Cortex of kidney (tissue), 1 donor: ENCODE results near the gene NOP14.
"Not testable (repeated sequence)": the region's sequence is repeated elsewhere in the genome, so short reads cannot be mapped to it uniquely, and the experiment has no call there.

Experiments
- DNase-seq: peaks from one replicate; lab custom pipeline; 2025; lab: John Stamatoyannopoulos, UW

Gene NOP14

DNA sequence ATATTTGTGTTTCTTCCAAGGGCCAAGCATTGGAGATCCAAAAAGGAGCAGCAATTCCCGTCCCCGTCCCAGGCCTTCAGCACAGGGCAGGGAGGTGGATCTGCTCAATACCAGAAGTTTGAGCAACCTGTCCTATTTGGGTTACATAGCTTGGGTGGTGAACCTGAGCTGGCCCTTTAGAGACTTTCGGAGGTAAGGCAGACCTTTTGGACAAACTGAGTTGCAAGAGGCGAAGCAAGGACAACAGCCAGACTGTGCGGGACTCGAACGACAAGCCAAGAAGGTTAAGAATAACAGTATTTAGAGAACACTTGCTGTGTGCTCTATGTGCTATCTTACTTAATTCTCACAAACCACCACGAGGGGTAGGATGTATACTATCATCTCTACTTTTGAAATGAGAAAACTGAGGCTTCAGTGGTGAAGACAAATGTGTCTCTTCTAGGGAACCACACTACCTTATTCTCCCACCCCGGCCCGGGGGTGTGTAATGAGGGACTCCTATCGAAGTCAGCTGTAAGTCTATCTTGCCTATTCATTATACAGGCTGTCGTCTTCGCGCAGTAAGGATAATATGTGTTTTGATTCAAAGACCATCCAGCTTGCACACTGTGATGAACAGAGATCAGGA, 1.3 kb downstream of the NOP14 start:
- no peak for DNase-seq

- no peak for DNase-seq
Observed at GRCh38 chr4:2961421-2961810, 1.8 kb downstream of the NOP14 start.

GRCh38 chr4:2960450-2960849, 2.8 kb downstream of the NOP14 start:
- not testable (repeated sequence) for DNase-seq

- DNase-seq, result no peak
Observed at GRCh38 chr4:2958446-2958845, 4.8 kb downstream of the NOP14 start.

DNA sequence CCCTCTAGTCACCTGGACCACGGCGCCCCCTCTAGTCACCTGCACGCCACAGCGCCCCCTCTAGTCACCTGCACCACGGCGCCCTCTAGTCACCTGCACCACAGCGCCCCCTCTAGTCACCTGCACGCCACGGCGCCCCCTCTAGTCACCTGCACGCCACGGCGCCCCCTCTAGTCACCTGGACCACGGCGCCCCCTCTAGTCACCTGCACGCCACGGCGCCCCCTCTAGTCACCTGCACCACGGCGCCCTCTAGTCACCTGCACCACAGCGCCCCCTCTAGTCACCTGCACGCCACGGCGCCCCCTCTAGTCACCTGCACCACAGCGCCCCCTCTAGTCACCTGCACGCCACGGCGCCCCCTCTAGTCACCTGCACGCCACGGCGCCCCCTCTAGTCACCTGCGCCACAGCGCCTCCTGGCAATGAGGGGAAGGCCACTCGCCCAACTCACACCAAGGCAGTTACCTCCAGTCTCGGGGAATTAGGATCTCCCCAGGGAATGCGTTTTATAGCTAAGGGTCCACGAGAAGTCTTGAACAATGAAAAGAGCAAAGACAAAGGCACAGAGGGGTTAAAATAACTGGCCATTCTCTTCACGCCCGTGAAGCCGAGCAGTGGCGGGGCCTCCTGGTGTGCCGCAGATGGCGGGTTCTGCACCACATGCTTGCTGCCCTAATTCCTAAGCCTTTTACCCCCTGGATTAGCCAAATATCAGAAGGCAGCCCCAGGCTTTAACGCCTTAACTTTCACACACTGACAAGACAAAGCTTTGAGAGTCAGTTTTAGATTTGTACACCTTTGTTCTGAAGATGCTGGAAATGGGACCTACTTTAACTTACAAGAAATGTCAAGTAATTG, 7.8 kb downstream of the NOP14 start:
- not testable (repeated sequence) for DNase-seq

DNA sequence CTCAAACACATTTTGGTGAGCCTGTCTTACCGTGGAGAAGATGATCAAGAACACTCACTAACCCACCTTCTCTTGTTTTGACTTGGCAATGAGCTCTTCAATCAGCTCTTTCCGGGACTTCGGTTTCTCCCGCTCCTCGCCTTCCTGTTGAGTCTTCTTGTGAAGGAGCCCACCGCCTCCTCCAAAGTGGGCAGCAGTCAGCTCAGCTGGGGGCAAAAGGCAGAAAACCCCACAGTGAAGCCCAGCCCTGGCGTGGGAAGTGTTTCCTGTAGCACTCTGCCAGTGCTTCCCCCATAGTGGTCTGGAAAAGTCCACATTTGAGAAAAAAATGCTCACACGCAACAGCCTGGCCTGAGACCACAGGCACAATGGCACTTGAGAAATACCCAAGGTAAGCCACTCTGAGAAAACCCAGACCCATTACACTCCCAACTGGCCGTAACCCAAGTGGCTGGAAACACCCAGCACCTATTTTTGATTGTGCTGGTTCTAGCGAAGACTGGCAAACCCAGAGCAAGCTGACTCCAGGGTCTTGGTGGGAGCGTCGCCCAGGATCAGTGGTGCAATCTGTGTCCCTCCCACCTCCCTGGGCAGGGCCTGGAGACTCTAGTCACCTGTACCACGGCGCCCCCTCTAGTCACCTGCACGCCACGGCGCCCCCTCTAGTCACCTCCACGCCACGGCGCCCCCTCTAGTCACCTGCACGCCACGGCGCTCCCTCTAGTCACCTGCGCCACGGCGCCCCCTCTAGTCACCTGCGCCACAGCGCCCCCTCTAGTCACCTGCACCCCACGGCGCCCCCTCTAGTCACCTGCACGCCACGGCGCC, 8.6 kb downstream of the NOP14 start:
- DNase-seq, result no peak

DNA sequence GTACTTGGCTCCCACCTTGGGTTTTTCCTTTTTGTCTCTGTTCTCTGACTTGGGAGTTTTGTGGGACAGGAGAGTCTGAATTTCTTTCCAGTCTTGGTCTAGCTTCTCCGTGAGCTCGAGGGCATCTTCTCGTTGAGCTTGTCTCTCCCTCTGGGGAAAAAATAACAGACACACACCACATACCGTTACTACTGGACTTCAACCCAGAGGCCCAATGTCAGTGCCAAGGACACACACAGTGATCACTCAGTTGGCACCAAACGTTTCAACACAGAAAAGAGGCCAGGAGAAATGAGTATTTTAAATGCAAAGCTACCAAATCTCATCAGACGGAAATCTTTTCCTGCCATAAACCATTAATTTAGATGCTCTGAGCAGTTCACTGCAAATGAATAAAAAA, 9.7 kb downstream of the NOP14 start:
- no peak for DNase-seq

GRCh38 chr4:2950221-2950989, 12.8 kb downstream of the NOP14 start:
- DNase-seq, result no peak

DNA sequence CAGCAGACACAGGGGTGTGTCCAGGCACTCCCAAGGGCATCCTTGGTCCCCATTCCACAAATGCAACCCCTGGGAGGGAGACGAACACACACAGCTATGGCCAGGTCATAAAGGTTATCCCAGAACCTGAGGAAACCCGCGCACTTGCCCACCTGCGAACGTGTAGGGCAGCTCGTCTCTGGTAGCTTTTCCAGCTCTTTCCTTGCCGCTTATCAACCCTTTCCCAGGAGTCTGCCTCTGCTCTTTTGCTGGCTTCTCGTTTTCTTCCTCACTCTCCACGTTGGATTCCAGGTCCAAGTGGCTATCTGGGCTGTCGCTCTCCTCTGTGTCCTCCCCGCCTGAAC, 13.5 kb downstream of the NOP14 start:
- no peak for DNase-seq

- no peak for DNase-seq
Observed at GRCh38 chr4:2948895-2949781, 14.1 kb downstream of the NOP14 start.

- DNase-seq, result no peak
Observed at GRCh38 chr4:2947926-2948325, 15.3 kb downstream of the NOP14 start.

DNA sequence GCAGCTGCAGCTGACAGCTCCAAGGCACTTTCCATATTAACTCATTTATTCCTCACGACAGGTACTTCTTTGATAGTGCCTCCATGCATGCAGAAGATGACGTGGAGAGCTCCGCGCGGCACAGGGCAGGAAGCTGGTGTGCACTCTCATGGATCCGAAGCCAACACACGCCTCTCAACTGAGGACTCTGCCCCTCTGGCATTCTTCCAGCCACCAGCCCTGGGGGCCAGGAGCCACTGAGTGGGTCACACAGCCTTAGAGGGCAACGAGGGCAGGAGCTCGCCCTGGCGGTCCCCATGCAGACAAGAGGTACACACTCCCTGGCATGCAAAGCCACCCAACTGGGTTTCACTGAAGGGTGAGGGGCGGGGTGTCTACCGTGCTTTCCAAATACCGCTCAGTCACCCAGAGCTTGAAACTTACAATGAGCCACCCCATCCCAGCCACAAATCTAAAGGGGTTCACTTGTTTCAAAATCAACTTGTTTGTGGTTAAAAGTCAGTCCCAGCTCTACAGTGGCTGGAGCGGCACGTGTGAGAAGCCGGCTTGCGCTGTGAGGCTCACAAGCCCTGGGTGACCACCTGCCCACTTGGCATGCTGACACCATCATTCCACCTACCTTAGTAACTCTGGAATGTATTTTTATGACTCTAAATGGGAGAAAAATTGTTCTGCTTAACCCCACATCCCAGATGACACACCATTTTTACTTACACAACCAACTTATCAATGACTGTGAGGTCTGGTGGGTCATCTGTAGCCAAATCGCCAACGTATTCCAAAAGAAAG, 16.2 kb downstream of the NOP14 start:
- DNase-seq, result no peak

DNA sequence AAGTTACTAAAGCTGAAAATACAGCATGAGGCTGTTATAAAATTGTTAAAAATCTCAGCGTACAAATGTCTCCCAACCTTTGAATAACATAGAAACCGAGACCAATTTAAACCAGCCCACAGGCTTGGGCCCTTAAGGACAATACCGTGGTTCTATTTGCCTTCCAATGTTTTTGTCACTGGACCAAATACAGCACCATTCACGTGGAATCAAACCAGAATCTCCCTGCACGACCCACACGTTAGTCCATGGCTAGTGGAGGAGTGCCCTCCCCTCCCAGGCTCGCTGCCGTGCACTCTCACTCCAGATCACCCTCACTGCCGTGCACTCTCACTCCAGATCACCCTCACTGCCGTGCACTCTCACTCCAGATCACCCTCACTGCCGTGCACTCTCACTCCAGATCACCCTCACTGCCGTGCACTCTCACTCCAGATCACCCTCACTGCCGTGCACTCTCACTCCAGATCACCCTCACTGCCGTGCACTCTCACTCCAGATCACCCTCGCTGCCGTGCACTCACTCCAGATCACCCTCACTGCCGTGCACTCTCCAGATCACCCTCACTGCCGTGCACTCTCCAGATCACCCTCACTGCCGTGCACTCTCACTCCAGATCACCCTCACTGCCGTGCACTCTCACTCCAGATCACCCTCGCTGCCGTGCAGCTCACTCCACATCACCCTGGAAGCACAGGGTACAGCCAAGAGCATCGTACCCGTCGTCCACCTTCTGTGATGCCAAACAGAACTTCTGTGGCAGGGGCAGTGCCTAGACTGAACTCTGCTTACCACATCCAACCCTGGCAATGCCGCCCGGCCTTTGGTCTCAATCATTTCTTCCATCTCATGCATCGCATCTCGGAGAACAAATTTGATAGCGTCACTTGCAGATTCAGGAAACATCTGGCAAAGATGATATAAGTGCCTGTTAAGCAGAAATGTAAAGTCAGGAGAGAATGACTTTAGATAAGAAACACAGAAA, 17.3 kb downstream of the NOP14 start:
- not testable (repeated sequence) for DNase-seq

GRCh38 chr4:2944586-2945526, 18.4 kb downstream of the NOP14 start:
- DNase-seq, result no peak

DNA sequence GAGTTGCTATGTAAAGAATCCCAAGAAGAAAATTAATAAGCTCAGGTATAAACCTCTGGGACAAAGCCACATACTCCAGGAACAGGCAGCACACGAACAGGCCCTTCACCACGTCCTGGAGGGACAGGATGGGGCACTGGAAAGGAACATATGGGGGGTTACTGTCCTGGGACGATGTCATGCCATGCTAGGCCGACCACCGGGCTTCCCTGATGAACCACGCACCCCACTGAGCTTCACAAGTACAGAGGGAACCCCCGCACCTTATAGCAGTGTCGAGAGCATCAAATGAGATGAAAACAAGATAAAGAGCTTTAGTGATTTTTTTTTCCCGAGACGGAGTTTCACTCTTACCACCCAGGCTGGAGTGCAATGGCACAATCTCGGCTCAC, 19.1 kb downstream of the NOP14 start:
- no peak for DNase-seq

- DNase-seq, result no peak
Observed at GRCh38 chr4:2943364-2944090, 19.7 kb downstream of the NOP14 start.
